ENCODE results near the gene POMC. TPM values are rescaled to one million over a fixed set of nuclear protein-coding genes. Genes with fewer than 3 reads are reported as not detected.

POMC gene
- total RNA-seq, 1 donor from 2014 or later = 8.8 TPM

- Histone ChIP-seq H3K4me3 (ENCODE audit: low read depth, low read length) (no peak overlapping the region), H3K27me3 (ENCODE audit: control insufficient read depth, insufficient read depth, low read length) (no peaks in the 10 kb centered on the region), H3K36me3 (ENCODE audit: control insufficient read depth, insufficient read depth, low read length) (no peaks in the 10 kb centered on the region)
- no peak for TF ChIP-seq CTCF (IDR thresholded peaks at IDR 0.05; ENCODE audit: insufficient read depth, low read length, poor library complexity, severe bottlenecking)
- DNase-seq (ENCODE audit: low read depth) = no peak
Observed at GRCh38 chr2:25122367-25122766, 46.0 kb downstream of the POMC start.

- no peak for DNase-seq (ENCODE audit: low read depth)
- no peaks in the 10 kb centered on the region for H3K36me3 ChIP-seq (ENCODE audit: control insufficient read depth, insufficient read depth, low read length)
- H3K4me3 ChIP-seq (ENCODE audit: low read depth, low read length) = no peak overlapping the region
- no peak for TF ChIP-seq CTCF (IDR thresholded peaks at IDR 0.05; ENCODE audit: insufficient read depth, low read length, poor library complexity, severe bottlenecking)
- H3K27me3 ChIP-seq (ENCODE audit: control insufficient read depth, insufficient read depth, low read length) = no peaks in the 10 kb centered on the region
Observed at GRCh38 chr2:25119263-25119662, 49.1 kb downstream of the POMC start.

- no peaks in the 10 kb centered on the region for H3K27me3 ChIP-seq (ENCODE audit: control insufficient read depth, insufficient read depth, low read length)
- no peak for TF ChIP-seq CTCF (IDR thresholded peaks at IDR 0.05; ENCODE audit: insufficient read depth, low read length, poor library complexity, severe bottlenecking)
- DNase-seq (ENCODE audit: low read depth) = no peak
- H3K36me3 ChIP-seq (ENCODE audit: control insufficient read depth, insufficient read depth, low read length) = no peaks in the 10 kb centered on the region
- H3K4me3 ChIP-seq (ENCODE audit: low read depth, low read length) = no peak overlapping the region
Observed at GRCh38 chr2:25116956-25117355, 51.4 kb downstream of the POMC start.

GRCh38 chr2:25115902-25116301, 52.5 kb downstream of the POMC start:
- H3K36me3 ChIP-seq (ENCODE audit: control insufficient read depth, insufficient read depth, low read length) = no peaks in the 10 kb centered on the region
- no peaks in the 10 kb centered on the region for H3K27me3 ChIP-seq (ENCODE audit: control insufficient read depth, insufficient read depth, low read length)
- no peak overlapping the region for H3K4me3 ChIP-seq (ENCODE audit: low read depth, low read length)
- no peak for DNase-seq (ENCODE audit: low read depth)
- TF ChIP-seq CTCF (IDR thresholded peaks at IDR 0.05; ENCODE audit: insufficient read depth, low read length, poor library complexity, severe bottlenecking) = no peak

- no peaks in the 10 kb centered on the region for H3K27me3 ChIP-seq (ENCODE audit: control insufficient read depth, insufficient read depth, low read length)
- no peak for TF ChIP-seq CTCF (IDR thresholded peaks at IDR 0.05; ENCODE audit: insufficient read depth, low read length, poor library complexity, severe bottlenecking)
- H3K4me3 ChIP-seq (ENCODE audit: low read depth, low read length) = no peak overlapping the region
- no peaks in the 10 kb centered on the region for H3K36me3 ChIP-seq (ENCODE audit: control insufficient read depth, insufficient read depth, low read length)
- no peak for DNase-seq (ENCODE audit: low read depth)
Observed at GRCh38 chr2:25115249-25115883, 53.0 kb downstream of the POMC start.

GRCh38 chr2:25112113-25112512, 56.3 kb downstream of the POMC start:
- TF ChIP-seq CTCF (IDR thresholded peaks at IDR 0.05; ENCODE audit: insufficient read depth, low read length, poor library complexity, severe bottlenecking) = no peak
- Histone ChIP-seq H3K27me3 (ENCODE audit: control insufficient read depth, insufficient read depth, low read length) (no peaks in the 10 kb centered on the region), H3K36me3 (ENCODE audit: control insufficient read depth, insufficient read depth, low read length) (no peaks in the 10 kb centered on the region), H3K4me3 (ENCODE audit: low read depth, low read length) (no peak overlapping the region)
- no peak for DNase-seq (ENCODE audit: low read depth)
